ENCODE measurements around the gene INHBB.

DNA sequence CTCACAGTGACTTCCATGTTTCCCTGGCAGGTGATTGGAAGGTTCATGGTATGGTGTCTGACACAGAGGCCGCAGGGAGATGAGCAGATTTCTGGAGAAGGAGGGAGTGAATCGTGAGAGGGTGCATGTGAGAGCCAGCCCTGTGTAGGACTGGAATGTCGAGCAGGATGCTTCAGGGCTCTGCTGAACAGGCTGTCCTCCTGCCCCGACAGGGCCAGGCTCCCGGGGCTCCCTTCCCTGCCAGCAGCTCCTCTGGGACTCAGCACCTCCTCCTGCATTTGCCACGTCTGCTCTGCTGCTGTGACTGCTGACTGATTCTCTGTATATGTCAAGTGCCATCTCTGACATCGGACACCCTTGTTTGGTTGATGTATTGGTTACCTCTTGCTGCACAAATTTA lies 38.5 kb upstream of the INHBB start:
- TF ChIP-seq, protein P1, sequence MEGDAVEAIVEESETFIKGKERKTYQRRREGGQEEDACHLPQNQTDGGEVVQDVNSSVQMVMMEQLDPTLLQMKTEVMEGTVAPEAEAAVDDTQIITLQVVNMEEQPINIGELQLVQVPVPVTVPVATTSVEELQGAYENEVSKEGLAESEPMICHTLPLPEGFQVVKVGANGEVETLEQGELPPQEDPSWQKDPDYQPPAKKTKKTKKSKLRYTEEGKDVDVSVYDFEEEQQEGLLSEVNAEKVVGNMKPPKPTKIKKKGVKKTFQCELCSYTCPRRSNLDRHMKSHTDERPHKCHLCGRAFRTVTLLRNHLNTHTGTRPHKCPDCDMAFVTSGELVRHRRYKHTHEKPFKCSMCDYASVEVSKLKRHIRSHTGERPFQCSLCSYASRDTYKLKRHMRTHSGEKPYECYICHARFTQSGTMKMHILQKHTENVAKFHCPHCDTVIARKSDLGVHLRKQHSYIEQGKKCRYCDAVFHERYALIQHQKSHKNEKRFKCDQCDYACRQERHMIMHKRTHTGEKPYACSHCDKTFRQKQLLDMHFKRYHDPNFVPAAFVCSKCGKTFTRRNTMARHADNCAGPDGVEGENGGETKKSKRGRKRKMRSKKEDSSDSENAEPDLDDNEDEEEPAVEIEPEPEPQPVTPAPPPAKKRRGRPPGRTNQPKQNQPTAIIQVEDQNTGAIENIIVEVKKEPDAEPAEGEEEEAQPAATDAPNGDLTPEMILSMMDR (IDR thresholded peaks at IDR 0.05; ENCODE audit: poor library complexity), result no peak
- TF ChIP-seq EZH2 (IDR thresholded peaks at IDR 0.05; ENCODE audit: borderline replicate concordance) (no peak), EZH2phosphoT487 (IDR thresholded peaks at IDR 0.05; ENCODE audit: low read depth, severe bottlenecking, unreplicated experiment) (no peak)

All from hepatocyte (in vitro differentiated cells).